IMR-90 (cell line): ENCODE data around the gene PLEK2. TPM values are rescaled to one million over a fixed set of nuclear protein-coding genes. Genes with fewer than 3 reads are reported as not detected.

Experiments used
- ATAC-seq: fragments of 200-7000 bp; cut with Tn5 transposase; 2 replicates; pipeline ENCODE4 v1.9.1; 2020; ENCODE audit warnings: low read depth, mild to moderate bottlenecking, moderate library complexity
- BruUV-seq: library from RNA; stranded (reverse); fragments of 400-500 nt; replicated peaks from 2 replicates; lab custom pipeline; 2021; lab: Mats Ljungman, UMichigan
- CTCF ChIA-PET: fragments of 300-600 bp; formaldehyde crosslinking; extraction: SDS; loops from one replicate; lab custom pipeline; 2021; ENCODE audit warnings: antibody characterized with exemption; lab: Yijun Ruan, JAX
- POLR2A ChIA-PET: fragments of 300-600 bp; sonication (Branson Sonifier 250); formaldehyde crosslinking; loops from one replicate; lab custom pipeline; 2022; ENCODE audit warnings: antibody characterized with exemption; ENCODE audit not compliant: unreplicated experiment; lab: Charles Lee
- DNase-seq: peaks from one replicate; pipeline ENCODE4 v3.0.0; 2013
- H2AFZ ChIP-seq: replicated peaks from 2 replicates; pipeline ENCODE3; 2013; ENCODE audit warnings: low read length, mild to moderate bottlenecking; ENCODE audit not compliant: poor library complexity
- H2AK5ac ChIP-seq: 2 replicates; pipeline ENCODE4 v1.6.1; 2013; ENCODE audit warnings: low read depth, low read length, inconsistent platforms
- H2AK9ac ChIP-seq: replicated peaks from 2 replicates; pipeline ENCODE3; 2013; ENCODE audit warnings: mild to moderate bottlenecking, low read depth, low read length, moderate library complexity; ENCODE audit not compliant: poor library complexity
- H2BK120ac ChIP-seq: 2 replicates; pipeline ENCODE4 v1.6.1; 2013; ENCODE audit warnings: low read depth, low read length, inconsistent platforms
- H2BK15ac ChIP-seq: 3 replicates; pipeline ENCODE4 v1.6.1; 2013; ENCODE audit warnings: low read depth, low read length, inconsistent platforms
- H2BK20ac ChIP-seq: 2 replicates; pipeline ENCODE4 v1.6.1; 2013; ENCODE audit warnings: low read depth, mild to moderate bottlenecking, inconsistent platforms, low read length, moderate library complexity
- H2BK5ac ChIP-seq: 2 replicates; pipeline ENCODE4 v1.6.1; 2013; ENCODE audit warnings: mild to moderate bottlenecking, low read depth, low read length, inconsistent platforms; ENCODE audit not compliant: poor library complexity, severe bottlenecking
- H3K14ac ChIP-seq: replicated peaks from 2 replicates; pipeline ENCODE4 v1.6.1; 2013; ENCODE audit warnings: low read depth, low read length, inconsistent platforms
- H3K18ac ChIP-seq: 2 replicates; pipeline ENCODE4 v1.6.1; 2013; ENCODE audit warnings: low read depth, low read length, control low read depth
- H3K23ac ChIP-seq: 2 replicates; pipeline ENCODE4 v1.6.1; 2013; ENCODE audit warnings: low read depth, low read length, inconsistent platforms
- H3K27ac ChIP-seq: 2 replicates; pipeline ENCODE4 v1.5.1; 2013; ENCODE audit warnings: mild to moderate bottlenecking, control low read depth, low read length; ENCODE audit not compliant: insufficient read depth
- H3K27me3 ChIP-seq: 2 replicates; pipeline ENCODE4 v1.6.1; 2013; ENCODE audit warnings: low read length; ENCODE audit not compliant: control insufficient read depth, insufficient read depth
- H3K36me3 ChIP-seq: 2 replicates; pipeline ENCODE4 v1.6.1; 2013; ENCODE audit warnings: low read length, mixed read lengths; ENCODE audit not compliant: control insufficient read depth, insufficient read depth
- H3K4ac ChIP-seq: 2 replicates; pipeline ENCODE4 v1.6.1; 2013; ENCODE audit warnings: low read depth, low read length, inconsistent platforms
- H3K4me1 ChIP-seq: 2 replicates; pipeline ENCODE4 v1.6.1; 2013; ENCODE audit warnings: low read length, mixed read lengths; ENCODE audit not compliant: control insufficient read depth, insufficient read depth
- H3K4me2 ChIP-seq: 2 replicates; pipeline ENCODE4 v1.6.1; 2013; ENCODE audit warnings: low read depth, mild to moderate bottlenecking, control low read depth, low read length, moderate library complexity
- H3K4me3 ChIP-seq: 2 replicates; pipeline ENCODE4 v1.5.1; 2013; ENCODE audit warnings: low read depth, mild to moderate bottlenecking, control low read depth, low read length, moderate library complexity; ENCODE audit not compliant: insufficient read depth
- H3K56ac ChIP-seq: 2 replicates; pipeline ENCODE4 v1.6.1; 2013; ENCODE audit warnings: low read length, inconsistent platforms; ENCODE audit not compliant: insufficient read depth; ENCODE audit errors: extremely low read depth
- H3K79me1 ChIP-seq, 2 experiments: 2 replicates each; pipeline ENCODE4 v1.6.1; 2013; ENCODE audit warnings: low read length in 2 of 2, inconsistent platforms in 1 of 2, low read depth in 1 of 2
- H3K9ac ChIP-seq: 2 replicates; pipeline ENCODE4 v1.6.1; 2013; ENCODE audit warnings: low read depth, low read length, control low read depth
- H3K9me1 ChIP-seq: 2 replicates; pipeline ENCODE4 v1.6.1; 2013; ENCODE audit warnings: low read length, inconsistent platforms; ENCODE audit not compliant: insufficient read depth
- H3K9me3 ChIP-seq: 2 replicates; pipeline ENCODE4 v1.6.1; 2013; ENCODE audit warnings: low read length; ENCODE audit not compliant: control insufficient read depth, insufficient read depth
- H4K20me1 ChIP-seq: 2 replicates; pipeline ENCODE4 v1.6.1; 2013; ENCODE audit warnings: low read length, inconsistent platforms; ENCODE audit not compliant: insufficient read depth
- H4K5ac ChIP-seq: 2 replicates; pipeline ENCODE4 v1.6.1; 2013; ENCODE audit warnings: mild to moderate bottlenecking, low read depth, low read length, control low read depth
- H4K8ac ChIP-seq, 2 experiments: 2 replicates each; pipeline ENCODE4 v1.6.1; 2013; ENCODE audit warnings: low read depth in 2 of 2, low read length in 2 of 2, control low read depth in 1 of 2, inconsistent platforms in 1 of 2
- H4K91ac ChIP-seq: 2 replicates; pipeline ENCODE4 v1.6.1; 2013; ENCODE audit warnings: low read depth, low read length, inconsistent platforms; ENCODE audit not compliant: insufficient read depth
- CEBPB ChIP-seq: IDR thresholded peaks from 2 replicates; pipeline ENCODE4 v1.6.1; 2012; ENCODE audit warnings: low read depth, low read length, improper control_type of control experiment
- CHD1 ChIP-seq: IDR thresholded peaks from 2 replicates; pipeline ENCODE4 v1.6.1; 2012; ENCODE audit warnings: low read depth, low read length, improper control_type of control experiment
- FOS ChIP-seq: fragments of 150-350 bp; IDR thresholded peaks from 2 replicates; pipeline ENCODE4 v1.6.1; 2016; ENCODE audit warnings: low read depth, low read length
- MAFK ChIP-seq: IDR thresholded peaks from 2 replicates; pipeline ENCODE4 v1.6.1; 2012; ENCODE audit warnings: low read depth, low read length, improper control_type of control experiment
- SMC3 ChIP-seq: fragments of 150-350 bp; IDR thresholded peaks from 2 replicates; pipeline ENCODE4 v1.6.1; 2016; ENCODE audit warnings: low read depth, mild to moderate bottlenecking, antibody characterized with exemption, low read length, moderate library complexity
- USF2 ChIP-seq: fragments of 150-350 bp; IDR thresholded peaks from 2 replicates; pipeline ENCODE4 v1.6.1; 2017; ENCODE audit warnings: mild to moderate bottlenecking, antibody characterized with exemption, low read length, low read depth
- WGBS, 2 experiments: methylation state at CpG; one replicate each; pipeline versions ENCODE4 v1.1.5 to v1.1.7; 2013; ENCODE audit warnings: missing lambda C conversion rate in 2 of 2; ENCODE audit not compliant: insufficient read length in 1 of 2; ENCODE audit errors: extremely low coverage in 2 of 2; 5-methylcytosine and 5-hydroxymethylcytosine counted together
- dilution Hi-C: fragments of 300-500 bp; cut with HindIII; formaldehyde crosslinking; loops from one replicate; pipeline ENCODE4 v1.14.3; 2018; ENCODE audit warnings: low sequenced_read_pairs; ENCODE audit not compliant: unreplicated experiment
- in situ Hi-C: fragments of 300-500 bp; cut with MboI; formaldehyde crosslinking; loops from 3 replicates; pipeline ENCODE4 v1.14.3; 2019; ENCODE audit warnings: low sequenced_read_pairs, inconsistent platforms, mixed read lengths
- intact Hi-C: fragments of 100-400 bp; cut with micrococcal nuclease; formaldehyde crosslinking; loops from 2 replicates; pipeline ENCODE4 v1.10.0; 2022
- polyA plus RNA-seq, 3 experiments: library from polyadenylated mRNA; depleted of rRNA; stranded (reverse); fragments of >200 nt; gene quantifications; 2 replicates each; pipeline ENCODE4 v1.2.3, GENCODE V29; 2012; ENCODE audit warnings: low replicate concordance in 1 of 3
- total RNA-seq: library from RNA; depleted of rRNA; stranded (reverse); fragments of >200 nt; gene quantifications from 2 replicates; pipeline ENCODE4 v1.2.3, GENCODE V29; 2012

PLEK2 gene
- total and polyA plus RNA-seq, 2 of the 4 experiments (the other 2 are of a cell fraction): 1.7 to 2.5 TPM

GRCh38 chr14:67385120-67385519, 26.8 kb downstream of the PLEK2 start:
- Histone ChIP-seq H3K27ac (no peak overlapping the region), H3K14ac (no peak overlapping the region), H3K79me1 (no peaks in the 10 kb centered on the region), H4K20me1 (no peaks in the 10 kb centered on the region), H3K18ac (no peak overlapping the region), H2BK20ac (no peak overlapping the region), H3K9me1 (no peaks in the 10 kb centered on the region), H3K4me1 (no peaks in the 10 kb centered on the region), H2AK5ac (no peak overlapping the region), H3K4me3 (no peak overlapping the region), H2BK120ac (no peak overlapping the region), H2AK9ac (no peak overlapping the region), H3K23ac (no peak overlapping the region), H3K4me2 (no peak overlapping the region), H3K36me3 (peaks cover 22% of the 10 kb centered on the region), H3K9me3 (no peaks in the 10 kb centered on the region), H2AFZ (no peak overlapping the region), H4K91ac (no peak overlapping the region), H4K5ac (no peak overlapping the region), H3K4ac (no peak overlapping the region), H4K8ac (no peak overlapping the region), H2BK15ac (no peak overlapping the region), H3K9ac (no peak overlapping the region), H3K56ac (no peak overlapping the region), H2BK5ac (no peak overlapping the region), H3K27me3 (no peaks in the 10 kb centered on the region)
- no CpG with 5 or more reads among the region's 2 CpGs for whole genome bisulfite sequencing, 2 experiments
- in situ Hi-C loops: no loop called here
- intact Hi-C loops: no loop called here
- ChIA-PET CTCF (interaction anchor here (1.3 kb wide), 1 partner anchor 186 kb away, joined by 3 read pairs; no protein-coding TSS in a partner anchor), POLR2A (no interaction called here)
- DNase-seq (no peak), ATAC-seq (no peak)
- no TSS peak for BruUV-seq
- dilution Hi-C loops: no loop called here
- TF ChIP-seq CHD1: no peak
- TF ChIP-seq SMC3: no peak
- no peak for TF ChIP-seq MAFK
- no peak for TF ChIP-seq FOS
- TF ChIP-seq USF2: no peak
- no peak for TF ChIP-seq CEBPB
